Central memory CD8-positive, alpha-beta T cell (primary cell): ENCODE results near the gene KPTN.

Source experiments
- ATAC-seq: fragments of 150-1000 bp; cut with Tn5 transposase; replicated peaks from 2 replicates; pipeline ENCODE4 v1.10.0; 2022; ENCODE audit warnings: mild to moderate bottlenecking, moderate FRiP score, moderate number of reproducible peaks; ENCODE audit not compliant: poor library complexity, severe bottlenecking; ENCODE audit errors: extremely low read depth
- DNase-seq, 2 donors: peaks; one replicate each; pipeline ENCODE4 v3.0.0; 2021; ENCODE audit warnings: low spot score in 2 of 2
- H3K27ac Mint-ChIP-seq: one replicate; pipeline ENCODE4 v1.8.0; 2022; ENCODE audit warnings: low read depth, mild to moderate bottlenecking, moderate library complexity, mixed read lengths
- H3K27me3 Mint-ChIP-seq: one replicate; pipeline ENCODE4 v1.8.0; 2022; ENCODE audit warnings: mixed read lengths
- H3K36me3 Mint-ChIP-seq: one replicate; pipeline ENCODE4 v1.8.0; 2022; ENCODE audit warnings: mild to moderate bottlenecking, moderate library complexity, mixed read lengths; ENCODE audit not compliant: insufficient read depth
- H3K4me1 Mint-ChIP-seq: one replicate; pipeline ENCODE4 v1.8.0; 2022; ENCODE audit warnings: mixed read lengths
- H3K4me3 Mint-ChIP-seq: one replicate; pipeline ENCODE4 v1.8.0; 2022; ENCODE audit warnings: mild to moderate bottlenecking, moderate library complexity, mixed read lengths
- H3K9me3 Mint-ChIP-seq: one replicate; pipeline ENCODE4 v1.8.0; 2022; ENCODE audit warnings: mixed read lengths

The KPTN gene

GRCh38 chr19:47467914-47468313 lies 16.1 kb downstream of the KPTN start:
- H3K4me1 Mint-ChIP-seq, result peaks cover 17% of the 10 kb centered on the region
- peaks cover 4% of the 10 kb centered on the region for H3K36me3 Mint-ChIP-seq
- peaks cover 87% of the 10 kb centered on the region for H3K27me3 Mint-ChIP-seq
- DNase-seq (no peak), ATAC-seq (no peak)
- no peak overlapping the region for H3K4me3 Mint-ChIP-seq
- H3K9me3 Mint-ChIP-seq, result no peaks in the 10 kb centered on the region
- H3K27ac Mint-ChIP-seq, result no peak overlapping the region

GRCh38 chr19:47465957-47466356 lies 18.1 kb downstream of the KPTN start:
- ATAC-seq, result no peak
- DNase-seq, result no peak
- H3K9me3 Mint-ChIP-seq, result no peaks in the 10 kb centered on the region
- no peak overlapping the region for H3K4me3 Mint-ChIP-seq
- H3K27ac Mint-ChIP-seq, result no peak overlapping the region
- H3K36me3 Mint-ChIP-seq, result peaks cover 2% of the 10 kb centered on the region
- peaks cover 8% of the 10 kb centered on the region for H3K4me1 Mint-ChIP-seq
- peaks cover 67% of the 10 kb centered on the region for H3K27me3 Mint-ChIP-seq

- Mint-ChIP-seq H3K27ac (no peak overlapping the region), H3K36me3 (peaks cover 2% of the 10 kb centered on the region), H3K9me3 (no peaks in the 10 kb centered on the region), H3K4me3 (no peak overlapping the region), H3K4me1 (no peaks in the 10 kb centered on the region), H3K27me3 (peaks cover 56% of the 10 kb centered on the region)
- DNase-seq, result no peak
- no peak for ATAC-seq
Observed at GRCh38 chr19:47464675-47465419, 19.2 kb downstream of the KPTN start.

GRCh38 chr19:47461876-47462275 lies 22.1 kb downstream of the KPTN start:
- DNase-seq, result no peak
- Mint-ChIP-seq H3K27me3 (peaks cover 30% of the 10 kb centered on the region), H3K4me3 (no peak overlapping the region), H3K9me3 (no peaks in the 10 kb centered on the region), H3K4me1 (no peaks in the 10 kb centered on the region), H3K27ac (no peak overlapping the region), H3K36me3 (peaks cover 2% of the 10 kb centered on the region)
- ATAC-seq, result no peak

- H3K27me3 Mint-ChIP-seq, result peaks cover 27% of the 10 kb centered on the region
- peaks cover 4% of the 10 kb centered on the region for H3K36me3 Mint-ChIP-seq
- no peak for DNase-seq
- no peaks in the 10 kb centered on the region for H3K9me3 Mint-ChIP-seq
- H3K4me3 Mint-ChIP-seq, result no peak overlapping the region
- no peaks in the 10 kb centered on the region for H3K4me1 Mint-ChIP-seq
- ATAC-seq, result no peak
- H3K27ac Mint-ChIP-seq, result no peak overlapping the region
Observed at GRCh38 chr19:47459477-47459876, 24.5 kb downstream of the KPTN start.

- Mint-ChIP-seq H3K9me3 (no peaks in the 10 kb centered on the region), H3K27me3 (peaks cover 27% of the 10 kb centered on the region)
Observed at GRCh38 chr19:47458672-47459071, 25.3 kb downstream of the KPTN start.

GRCh38 chr19:47456721-47457474 lies 27.1 kb downstream of the KPTN start:
- DNase-seq, result no peak
- Mint-ChIP-seq H3K4me3 (no peak overlapping the region), H3K27ac (no peak overlapping the region), H3K27me3 (peaks cover 30% of the 10 kb centered on the region), H3K9me3 (no peaks in the 10 kb centered on the region), H3K36me3 (peaks cover 4% of the 10 kb centered on the region), H3K4me1 (no peaks in the 10 kb centered on the region)
- no peak for ATAC-seq

More at GRCh38 chr19:47458672-47459071, 25.3 kb downstream of the KPTN start:
- Mint-ChIP-seq H3K4me1 (no peaks in the 10 kb centered on the region), H3K36me3 (peaks cover 4% of the 10 kb centered on the region), H3K27ac (no peak overlapping the region), H3K4me3 (no peak overlapping the region)
- no peak for DNase-seq
- ATAC-seq, result no peak

GRCh38 chr19:47450478-47450877 lies 33.5 kb downstream of the KPTN start:
- ATAC-seq, result no peak
- Mint-ChIP-seq H3K27me3 (peaks cover 73% of the 10 kb centered on the region), H3K36me3 (peaks cover 2% of the 10 kb centered on the region)

GRCh38 chr19:47448360-47448727 lies 35.7 kb downstream of the KPTN start:
- Mint-ChIP-seq H3K4me3 (no peak overlapping the region), H3K36me3 (no peaks in the 10 kb centered on the region), H3K4me1 (peaks cover 36% of the 10 kb centered on the region), H3K27ac (no peak overlapping the region), H3K9me3 (no peaks in the 10 kb centered on the region), H3K27me3 (peaks cover 78% of the 10 kb centered on the region)
- DNase-seq (no peak), ATAC-seq (no peak)

More at GRCh38 chr19:47450478-47450877, 33.5 kb downstream of the KPTN start:
- no peak overlapping the region for H3K27ac Mint-ChIP-seq
- no peak for DNase-seq
- no peak overlapping the region for H3K4me3 Mint-ChIP-seq
- no peaks in the 10 kb centered on the region for H3K9me3 Mint-ChIP-seq
- peaks cover 16% of the 10 kb centered on the region for H3K4me1 Mint-ChIP-seq

- peak; percentile 15 for ATAC-seq
- H3K27me3 Mint-ChIP-seq, result peaks cover 84% of the 10 kb centered on the region
- H3K36me3 Mint-ChIP-seq, result no peaks in the 10 kb centered on the region
- no peaks in the 10 kb centered on the region for H3K9me3 Mint-ChIP-seq
- H3K4me3 Mint-ChIP-seq, result peak overlapping the region; percentile 50
- H3K4me1 Mint-ChIP-seq, result peaks cover 43% of the 10 kb centered on the region
- H3K27ac Mint-ChIP-seq, result no peak overlapping the region
- peak in 1 of 2 donors; percentile 14 for DNase-seq
Observed at GRCh38 chr19:47447470-47448359, 36.3 kb downstream of the KPTN start.

- Mint-ChIP-seq H3K27ac (no peak overlapping the region), H3K27me3 (peaks cover 90% of the 10 kb centered on the region), H3K9me3 (no peaks in the 10 kb centered on the region), H3K4me3 (peak overlapping the region; percentile 50), H3K4me1 (peaks cover 43% of the 10 kb centered on the region), H3K36me3 (no peaks in the 10 kb centered on the region)
- ATAC-seq (no peak), DNase-seq (no peak)
Observed at GRCh38 chr19:47446534-47447469, 37.2 kb downstream of the KPTN start.
